D341Med (cell line): ENCODE data around the gene RPS21.

Experiments
- DNase-seq: peaks from one replicate; pipeline ENCODE4 v3.0.0; 2012; ENCODE audit warnings: low spot score

RPS21 gene

GRCh38 chr20:62354031-62354808, 32.7 kb upstream of the RPS21 start:
- no peak for DNase-seq

GRCh38 chr20:62354811-62355341, 32.0 kb upstream of the RPS21 start:
- no peak for DNase-seq

- DNase-seq, result no peak
These were observed 31.4 kb upstream of the RPS21 start for GRCh38 chr20:62355516-62355877.

GRCh38 chr20:62355878-62356588, 30.9 kb upstream of the RPS21 start:
- no peak for DNase-seq

GRCh38 chr20:62356589-62357186, 30.2 kb upstream of the RPS21 start:
- no peak for DNase-seq

- no peak for DNase-seq
These were observed 29.7 kb upstream of the RPS21 start for GRCh38 chr20:62357187-62357667.

- DNase-seq, result no peak
These were observed 29.2 kb upstream of the RPS21 start for GRCh38 chr20:62357681-62358080.

GRCh38 chr20:62358171-62359042, 28.5 kb upstream of the RPS21 start:
- DNase-seq, result no peak

- DNase-seq, result no peak
These were observed 27.8 kb upstream of the RPS21 start for GRCh38 chr20:62359043-62359490.

GRCh38 chr20:62359491-62360121, 27.3 kb upstream of the RPS21 start:
- no peak for DNase-seq

- DNase-seq, result no peak
These were observed 25.8 kb upstream of the RPS21 start for GRCh38 chr20:62360854-62361798.

- no peak for DNase-seq
These were observed 24.9 kb upstream of the RPS21 start for GRCh38 chr20:62361799-62362589.

GRCh38 chr20:62362590-62362940, 24.3 kb upstream of the RPS21 start:
- no peak for DNase-seq

- no peak for DNase-seq
These were observed 23.6 kb upstream of the RPS21 start for GRCh38 chr20:62362991-62363919.

- no peak for DNase-seq
These were observed 22.7 kb upstream of the RPS21 start for GRCh38 chr20:62363920-62364851.

GRCh38 chr20:62364911-62365736, 21.8 kb upstream of the RPS21 start:
- DNase-seq, result no peak
